B cell (primary cell): ENCODE measurements around the gene KLHL30.

Experiments
- CTCF ChIP-seq: fragments of 200-600 bp; IDR thresholded peaks from one replicate; pipeline ENCODE4 v1.8.0; 2022; ENCODE audit warnings: antibody characterized with exemption, mild to moderate bottlenecking
- EZH2 ChIP-seq: IDR thresholded peaks from 2 replicates; pipeline ENCODE4 v1.6.1; 2012; ENCODE audit warnings: borderline replicate concordance, low read depth, mild to moderate bottlenecking, moderate library complexity, low read length; ENCODE audit not compliant: insufficient read depth, poor library complexity, severe bottlenecking

- TF ChIP-seq CTCF (no peak), EZH2 (no peak)
Observed at GRCh38 chr2:238091436-238092060, 46.9 kb upstream of the KLHL30 start.
